ENCODE results near the gene CYTH3. TPM values are rescaled to one million over a fixed set of nuclear protein-coding genes. Genes with fewer than 3 reads are reported as not detected.

The CYTH3 gene
- total RNA-seq, 2 experiments from 2014 or later, result 1.6 to 2.0 TPM

Other genes with a start within 250 kb of the CYTH3 start
- under 1 TPM; 0.17 to 0.33 TPM for gene ANKRD61, start 241.2 kb downstream of the CYTH3 start, total RNA-seq
- gene EIF2AK1, start 213.4 kb downstream of the CYTH3 start, total RNA-seq, result 100 to 1,000 TPM; 139 to 141 TPM
- 1 to 10 TPM; 8.7 to 8.8 TPM for gene USP42, start 167.7 kb downstream of the CYTH3 start, total RNA-seq
- 10 to 100 TPM in 1 of 2 experiments, 1 to 10 TPM in 1; 9.5 to 13.2 TPM for gene FAM220A, start 76.3 kb upstream of the CYTH3 start, total RNA-seq
- 100 to 1,000 TPM; 188 to 196 TPM for gene RAC1, start 101.9 kb upstream of the CYTH3 start, total RNA-seq
- 10 to 100 TPM; 12.8 to 13.6 TPM for gene DAGLB, start 175.3 kb upstream of the CYTH3 start, total RNA-seq
- gene KDELR2, start 211.5 kb upstream of the CYTH3 start, total RNA-seq, result 10 to 100 TPM; 72.5 to 80.2 TPM